Endothelial cell of umbilical vein (primary cell): ENCODE measurements around the gene DCDC1. TPM values are rescaled to one million over a fixed set of nuclear protein-coding genes. Genes with fewer than 3 reads are reported as not detected.

Source experiments
- BruUV-seq: library from RNA; stranded (reverse); fragments of 400-500 nt; replicated peaks from 2 replicates; lab custom pipeline; 2021; lab: Mats Ljungman, UMichigan
- CTCF ChIA-PET: fragments of 300-600, 350-600 bp; sonication (Branson Sonifier 250); formaldehyde crosslinking; loops from one replicate; lab custom pipeline; 2021; ENCODE audit warnings: antibody characterized with exemption, inconsistent platforms; lab: Charles Lee
- POLR2A ChIA-PET: fragments of 300-600, 350-600 bp; sonication (Branson Sonifier 250); formaldehyde crosslinking; loops from one replicate; lab custom pipeline; 2021; ENCODE audit warnings: antibody characterized with exemption, inconsistent platforms; lab: Charles Lee
- DNase-seq: peaks from one replicate; pipeline ENCODE4 v3.0.0-alpha.2; 2011; ENCODE audit warnings: low read depth, low spot score
- FAIRE-seq: peaks from 2 replicates; lab custom pipeline; 2011; peaks lifted over from hg19 to GRCh38; lab: Jason Lieb, UNC
- H2AFZ ChIP-seq: 2 replicates; pipeline ENCODE4 v1.6.0; 2012; ENCODE audit warnings: low read depth, low read length, control low read depth, inconsistent platforms
- H3K27ac ChIP-seq: 2 replicates; pipeline ENCODE4 v1.5.1; 2011; ENCODE audit warnings: low read depth, mild to moderate bottlenecking, control low read depth, low read length, moderate library complexity; ENCODE audit not compliant: insufficient read depth
- H3K27me3 ChIP-seq, 2 experiments: 2 replicates each; pipeline versions ENCODE4 v1.6.0 to v1.6.1; 2011; ENCODE audit warnings: low read length in 2 of 2, mixed read lengths in 1 of 2; ENCODE audit not compliant: control insufficient read depth in 2 of 2, insufficient read depth in 2 of 2
- H3K36me3 ChIP-seq, 2 experiments: 2 replicates in 1 of 2; 3 replicates in 1 of 2; pipeline ENCODE4 v1.5.1; 2011; ENCODE audit warnings: low read length in 2 of 2, mild to moderate bottlenecking in 1 of 2, moderate library complexity in 1 of 2; ENCODE audit not compliant: control insufficient read depth in 2 of 2, insufficient read depth in 2 of 2; ENCODE audit errors: extremely low read depth in 1 of 2
- H3K4me1 ChIP-seq: 3 replicates; pipeline ENCODE4 v1.5.1; 2011; ENCODE audit warnings: mild to moderate bottlenecking, low read length; ENCODE audit not compliant: control insufficient read depth, insufficient read depth; ENCODE audit errors: extremely low read depth
- H3K4me2 ChIP-seq: 2 replicates; pipeline ENCODE4 v1.6.1; 2011; ENCODE audit warnings: low read length, control low read depth, mixed read lengths; ENCODE audit not compliant: insufficient read depth
- H3K4me3 ChIP-seq, 3 experiments: fragments of 200-600 bp in 1 of 3; sonication (generic), shearing (Covaris generic) in 1 of 3; replicated peaks in 1 of 3; 2 replicates each; pipeline ENCODE4 v1.5.1; 2011 to 2016; ENCODE audit warnings: control low read depth in 3 of 3, low read length in 3 of 3, mild to moderate bottlenecking in 2 of 3, inconsistent platforms in 1 of 3, low read depth in 1 of 3, moderate library complexity in 1 of 3; ENCODE audit not compliant: insufficient read depth in 1 of 3
- H3K79me2 ChIP-seq: 2 replicates; pipeline ENCODE4 v1.6.0; 2012; ENCODE audit warnings: low read length, inconsistent platforms; ENCODE audit not compliant: control insufficient read depth, insufficient read depth
- H3K9ac ChIP-seq: replicated peaks from 2 replicates; pipeline ENCODE3; 2011; ENCODE audit warnings: low read length, control low read depth; ENCODE audit not compliant: insufficient read depth; ENCODE audit errors: extremely low read depth
- H3K9me1 ChIP-seq: replicated peaks from 3 replicates; pipeline ENCODE4 v1.6.0; 2011; ENCODE audit warnings: mild to moderate bottlenecking, low read length; ENCODE audit not compliant: control insufficient read depth, insufficient read depth; ENCODE audit errors: extremely low read depth
- H3K9me3 ChIP-seq: replicated peaks from 2 replicates; pipeline ENCODE4 v1.5.1; 2012; ENCODE audit warnings: low read length, inconsistent platforms; ENCODE audit not compliant: control insufficient read depth, insufficient read depth
- H4K20me1 ChIP-seq: replicated peaks from 2 replicates; pipeline ENCODE3; 2011; ENCODE audit warnings: mild to moderate bottlenecking, low read length; ENCODE audit not compliant: control insufficient read depth, insufficient read depth; ENCODE audit errors: extremely low read depth
- EZH2 ChIP-seq: IDR thresholded peaks from 2 replicates; pipeline ENCODE4 v1.6.1; 2012; ENCODE audit warnings: borderline replicate concordance, low read depth, mild to moderate bottlenecking, moderate library complexity, low read length, inconsistent platforms; ENCODE audit not compliant: severe bottlenecking
- FOS ChIP-seq: IDR thresholded peaks from 2 replicates; pipeline ENCODE4 v1.6.1; 2011; ENCODE audit warnings: mild to moderate bottlenecking, low read length, moderate library complexity, borderline replicate concordance; ENCODE audit not compliant: insufficient read depth
- GATA2 ChIP-seq: IDR thresholded peaks from 2 replicates; pipeline ENCODE4 v1.7.0; 2011; ENCODE audit warnings: low read depth, mild to moderate bottlenecking, moderate library complexity, mixed read lengths, low read length; ENCODE audit not compliant: insufficient read length, insufficient read depth
- JUN ChIP-seq: IDR thresholded peaks from 2 replicates; pipeline ENCODE4 v1.6.1; 2011; ENCODE audit warnings: borderline replicate concordance, low read depth; ENCODE audit not compliant: insufficient read length, insufficient read depth
- MYC ChIP-seq: IDR thresholded peaks from one replicate; pipeline ENCODE4 v1.6.1; 2011; ENCODE audit warnings: mild to moderate bottlenecking, low read depth, low read length
- POLR2A ChIP-seq: IDR thresholded peaks from 2 replicates; pipeline ENCODE4 v1.6.1; 2012; ENCODE audit warnings: low read depth, mild to moderate bottlenecking, control low read depth, low read length
- POLR2AphosphoS5 ChIP-seq: IDR thresholded peaks from 2 replicates; pipeline ENCODE4 v1.6.1; 2012; ENCODE audit warnings: low read depth, mild to moderate bottlenecking, control low read depth, low read length, moderate library complexity; ENCODE audit not compliant: insufficient read depth
- dilution Hi-C: fragments of 300-500 bp; cut with MboI; formaldehyde crosslinking; loops from one replicate; pipeline ENCODE4 v1.15.0; 2019; ENCODE audit warnings: low sequenced_read_pairs; ENCODE audit not compliant: extremely low pct_ligation_motif_present
- intact Hi-C: fragments of 100-400 bp; cut with micrococcal nuclease; formaldehyde crosslinking; loops from one replicate; pipeline ENCODE4 v1.10.0; 2022
- polyA plus RNA-seq, 4 experiments: library from polyadenylated mRNA; depleted of rRNA in 3 of 4; stranded (reverse) in 3 of 4; unstranded in 1 of 4; fragments of >200 nt; gene quantifications; 2 replicates each; pipeline versions ENCODE4 v1.2.1 to v1.2.3, GENCODE V29; 2011 to 2012; ENCODE audit warnings: missing spikeins in 1 of 4
- total RNA-seq: library from RNA; stranded (reverse); gene quantifications from 2 replicates; pipeline ENCODE4 v1.2.3, GENCODE V29; 2021
- TF ChIP-seq, protein P1 (sequence below): IDR thresholded peaks from 2 replicates; pipeline ENCODE4 v1.6.1; 2011; ENCODE audit not compliant: insufficient read depth, insufficient read length
- TF ChIP-seq, protein P2 (sequence below), 2 donors: IDR thresholded peaks; 1 replicate in 1 of 2; 2 replicates in 1 of 2; pipeline ENCODE4 v1.5.1; 2011; ENCODE audit warnings: low read length in 2 of 2, mild to moderate bottlenecking in 2 of 2, moderate library complexity in 2 of 2, control low read depth in 1 of 2, inconsistent platforms in 1 of 2, low read depth in 1 of 2; ENCODE audit not compliant: insufficient read depth in 1 of 2; ENCODE audit errors: extremely low read depth in 1 of 2

DCDC1 gene
- total and polyA plus RNA-seq, 2 donors (not counting 3 experiments of a cell fraction or from before 2014, with no cell fraction given), result 0.04 TPM; not detected in 1

DNA sequence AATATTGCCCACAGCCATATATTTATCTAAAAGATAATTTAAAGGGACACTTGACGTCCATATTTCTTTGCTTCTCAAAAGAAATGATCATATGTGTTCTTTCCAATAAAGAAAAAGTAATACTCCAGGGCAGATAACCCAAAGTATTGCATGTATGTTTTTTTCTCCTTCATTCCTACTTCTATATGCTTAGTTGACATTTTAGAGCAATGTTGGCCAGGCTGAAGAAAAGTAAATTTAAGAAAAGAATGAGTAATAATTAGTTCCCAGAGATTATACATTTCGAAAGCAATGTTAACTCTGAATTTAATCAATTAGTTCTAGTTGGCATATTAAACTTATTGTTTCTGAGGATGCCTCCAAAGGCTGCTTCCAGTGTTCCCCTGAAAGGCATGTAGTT lies 48.3 kb upstream of the DCDC1 start:
- ChIA-PET POLR2A (no interaction called here), CTCF (interaction anchor here (0.6 to 1.6 kb wide), 4 partner anchors 12 to 479 kb away, joined by 3 read pairs; no protein-coding TSS in a partner anchor)

More for the DNA sequence above, 48.3 kb upstream of the DCDC1 start:
- FAIRE-seq (no peak), DNase-seq (no peak)
- TF ChIP-seq, protein P1, sequence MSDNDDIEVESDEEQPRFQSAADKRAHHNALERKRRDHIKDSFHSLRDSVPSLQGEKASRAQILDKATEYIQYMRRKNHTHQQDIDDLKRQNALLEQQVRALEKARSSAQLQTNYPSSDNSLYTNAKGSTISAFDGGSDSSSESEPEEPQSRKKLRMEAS, result no peak
- TF ChIP-seq EZH2 (no peak), MYC (no peak), GATA2 (no peak), JUN (no peak), POLR2AphosphoS5 (no peak), POLR2A (no peak), FOS (no peak)
- TF ChIP-seq, protein P2, sequence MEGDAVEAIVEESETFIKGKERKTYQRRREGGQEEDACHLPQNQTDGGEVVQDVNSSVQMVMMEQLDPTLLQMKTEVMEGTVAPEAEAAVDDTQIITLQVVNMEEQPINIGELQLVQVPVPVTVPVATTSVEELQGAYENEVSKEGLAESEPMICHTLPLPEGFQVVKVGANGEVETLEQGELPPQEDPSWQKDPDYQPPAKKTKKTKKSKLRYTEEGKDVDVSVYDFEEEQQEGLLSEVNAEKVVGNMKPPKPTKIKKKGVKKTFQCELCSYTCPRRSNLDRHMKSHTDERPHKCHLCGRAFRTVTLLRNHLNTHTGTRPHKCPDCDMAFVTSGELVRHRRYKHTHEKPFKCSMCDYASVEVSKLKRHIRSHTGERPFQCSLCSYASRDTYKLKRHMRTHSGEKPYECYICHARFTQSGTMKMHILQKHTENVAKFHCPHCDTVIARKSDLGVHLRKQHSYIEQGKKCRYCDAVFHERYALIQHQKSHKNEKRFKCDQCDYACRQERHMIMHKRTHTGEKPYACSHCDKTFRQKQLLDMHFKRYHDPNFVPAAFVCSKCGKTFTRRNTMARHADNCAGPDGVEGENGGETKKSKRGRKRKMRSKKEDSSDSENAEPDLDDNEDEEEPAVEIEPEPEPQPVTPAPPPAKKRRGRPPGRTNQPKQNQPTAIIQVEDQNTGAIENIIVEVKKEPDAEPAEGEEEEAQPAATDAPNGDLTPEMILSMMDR (IDR thresholded peaks at IDR 0.05; ENCODE audit: extremely low read depth in 1 of 2, insufficient read depth in 1 of 2, low read depth in 1 of 2, low read length in 2 of 2), result no peak
- peaks cover 3% of the 10 kb centered on the region for H3K9me1 ChIP-seq
- H3K4me1 ChIP-seq, result no peaks in the 10 kb centered on the region
- H4K20me1 ChIP-seq, result no peaks in the 10 kb centered on the region
- H3K79me2 ChIP-seq, result no peaks in the 10 kb centered on the region
- no TSS peak for BruUV-seq
- intact Hi-C loops, result no loop called here
- H3K9ac ChIP-seq, result no peak overlapping the region
- dilution Hi-C loops, result no loop called here
- H3K27me3 ChIP-seq, result no peaks in the 10 kb centered on the region
- H3K4me3 ChIP-seq, result no peak overlapping the region
- no peak overlapping the region for H3K27ac ChIP-seq
- no peak overlapping the region for H2AFZ ChIP-seq
- H3K9me3 ChIP-seq, result no peaks in the 10 kb centered on the region
- H3K36me3 ChIP-seq, result no peaks in the 10 kb centered on the region
- H3K4me2 ChIP-seq, result no peak overlapping the region
